NB4 (cell line): ENCODE results near the gene COL23A1.

Experiments
- POLR2A ChIP-seq: IDR thresholded peaks from 2 replicates; pipeline ENCODE4 v1.6.1; 2011; ENCODE audit warnings: mild to moderate bottlenecking; ENCODE audit not compliant: insufficient read length; ENCODE audit errors: extremely low read depth
- TF ChIP-seq, protein P1 (sequence below): IDR thresholded peaks from one replicate; pipeline ENCODE4 v1.5.1; 2012; ENCODE audit warnings: low read depth, low read length

DNA sequence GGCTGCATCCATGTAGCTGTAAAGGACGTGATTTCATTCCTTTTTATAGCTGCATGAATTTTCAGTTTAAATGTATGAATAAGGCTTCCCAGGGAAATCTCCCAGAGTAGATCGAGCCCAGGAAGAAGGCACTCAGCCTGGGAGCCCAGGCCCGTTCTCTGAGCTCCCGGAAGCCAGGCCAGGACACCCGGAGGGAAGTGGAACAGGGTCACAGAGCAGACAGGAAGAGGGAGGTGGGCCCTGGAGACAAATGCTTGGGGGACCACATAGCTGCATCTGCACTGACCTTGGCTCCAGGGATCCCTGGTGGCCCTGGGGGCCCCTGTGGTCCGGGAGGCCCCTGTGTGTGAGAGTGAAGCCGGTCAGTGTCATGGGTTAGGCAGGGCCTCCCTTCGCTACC, 337.9 kb downstream of the COL23A1 start:
- TF ChIP-seq, protein P1, sequence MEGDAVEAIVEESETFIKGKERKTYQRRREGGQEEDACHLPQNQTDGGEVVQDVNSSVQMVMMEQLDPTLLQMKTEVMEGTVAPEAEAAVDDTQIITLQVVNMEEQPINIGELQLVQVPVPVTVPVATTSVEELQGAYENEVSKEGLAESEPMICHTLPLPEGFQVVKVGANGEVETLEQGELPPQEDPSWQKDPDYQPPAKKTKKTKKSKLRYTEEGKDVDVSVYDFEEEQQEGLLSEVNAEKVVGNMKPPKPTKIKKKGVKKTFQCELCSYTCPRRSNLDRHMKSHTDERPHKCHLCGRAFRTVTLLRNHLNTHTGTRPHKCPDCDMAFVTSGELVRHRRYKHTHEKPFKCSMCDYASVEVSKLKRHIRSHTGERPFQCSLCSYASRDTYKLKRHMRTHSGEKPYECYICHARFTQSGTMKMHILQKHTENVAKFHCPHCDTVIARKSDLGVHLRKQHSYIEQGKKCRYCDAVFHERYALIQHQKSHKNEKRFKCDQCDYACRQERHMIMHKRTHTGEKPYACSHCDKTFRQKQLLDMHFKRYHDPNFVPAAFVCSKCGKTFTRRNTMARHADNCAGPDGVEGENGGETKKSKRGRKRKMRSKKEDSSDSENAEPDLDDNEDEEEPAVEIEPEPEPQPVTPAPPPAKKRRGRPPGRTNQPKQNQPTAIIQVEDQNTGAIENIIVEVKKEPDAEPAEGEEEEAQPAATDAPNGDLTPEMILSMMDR = no peak
- no peak for TF ChIP-seq POLR2A
